HG03025 (cell line): ENCODE measurements around the gene GNB1L.

Experiments
- ATAC-seq: cut with Tn5 transposase; IDR thresholded peaks from one replicate; pipeline ENCODE4 v1.9.1; 2021; ENCODE audit warnings: mild to moderate bottlenecking, moderate library complexity; ENCODE audit not compliant: unreplicated experiment, low FRiP score

Gene GNB1L

DNA sequence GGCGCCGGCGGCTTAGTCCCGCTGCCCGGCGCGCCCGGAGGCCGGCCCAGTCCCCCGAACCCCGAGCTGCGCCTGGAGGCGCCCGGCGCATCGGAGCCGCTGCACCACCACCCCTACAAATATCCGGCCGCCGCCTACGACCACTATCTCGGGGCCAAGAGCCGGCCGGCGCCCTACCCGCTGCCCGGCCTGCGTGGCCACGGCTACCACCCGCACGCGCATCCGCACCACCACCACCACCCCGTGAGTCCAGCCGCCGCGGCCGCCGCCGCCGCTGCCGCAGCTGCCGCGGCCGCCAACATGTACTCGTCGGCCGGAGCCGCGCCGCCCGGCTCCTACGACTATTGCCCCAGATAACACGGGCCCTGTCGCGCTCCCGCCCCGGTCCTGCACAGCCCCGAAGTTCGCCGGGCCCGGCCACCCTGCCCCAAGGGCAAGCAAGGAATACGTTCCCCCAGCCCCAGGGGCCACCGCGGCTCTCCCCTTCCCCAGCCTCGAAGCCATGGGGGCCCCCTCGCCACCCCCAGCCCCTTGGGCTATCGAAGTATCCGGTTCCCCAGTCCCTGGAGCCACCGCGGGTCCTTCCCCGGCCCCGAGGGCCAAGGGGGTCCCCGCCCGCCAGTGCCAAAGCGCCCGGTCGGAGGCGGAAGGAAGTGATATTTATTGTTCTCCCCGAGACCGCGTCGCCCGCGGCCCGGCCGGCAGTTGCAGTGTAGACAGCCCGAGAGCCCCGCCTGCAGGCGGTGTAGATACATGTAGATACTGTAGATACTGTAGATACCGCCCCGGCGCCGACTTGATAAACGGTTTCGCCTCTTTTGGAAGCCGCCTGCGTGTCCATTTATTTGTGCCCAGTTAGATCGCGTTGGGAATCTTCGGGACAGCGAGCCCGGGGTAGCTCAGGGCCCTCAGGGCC lies 87.9 kb downstream of the GNB1L start:
- ATAC-seq: no peak

DNA sequence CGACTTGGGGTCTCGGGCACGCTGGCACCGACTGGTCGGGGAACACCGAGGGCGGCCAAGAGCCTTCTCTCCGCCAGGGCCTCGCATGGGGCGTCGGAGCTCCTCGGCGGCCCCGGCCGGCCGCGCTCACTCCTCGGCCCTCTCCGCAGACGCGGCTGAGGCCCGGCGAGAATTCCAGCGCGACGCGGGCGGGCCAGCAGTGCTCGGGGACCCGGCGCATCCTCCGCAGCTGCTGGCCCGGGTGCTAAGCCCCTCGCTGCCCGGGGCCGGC lies 88.5 kb downstream of the GNB1L start:
- no peak for ATAC-seq

DNA sequence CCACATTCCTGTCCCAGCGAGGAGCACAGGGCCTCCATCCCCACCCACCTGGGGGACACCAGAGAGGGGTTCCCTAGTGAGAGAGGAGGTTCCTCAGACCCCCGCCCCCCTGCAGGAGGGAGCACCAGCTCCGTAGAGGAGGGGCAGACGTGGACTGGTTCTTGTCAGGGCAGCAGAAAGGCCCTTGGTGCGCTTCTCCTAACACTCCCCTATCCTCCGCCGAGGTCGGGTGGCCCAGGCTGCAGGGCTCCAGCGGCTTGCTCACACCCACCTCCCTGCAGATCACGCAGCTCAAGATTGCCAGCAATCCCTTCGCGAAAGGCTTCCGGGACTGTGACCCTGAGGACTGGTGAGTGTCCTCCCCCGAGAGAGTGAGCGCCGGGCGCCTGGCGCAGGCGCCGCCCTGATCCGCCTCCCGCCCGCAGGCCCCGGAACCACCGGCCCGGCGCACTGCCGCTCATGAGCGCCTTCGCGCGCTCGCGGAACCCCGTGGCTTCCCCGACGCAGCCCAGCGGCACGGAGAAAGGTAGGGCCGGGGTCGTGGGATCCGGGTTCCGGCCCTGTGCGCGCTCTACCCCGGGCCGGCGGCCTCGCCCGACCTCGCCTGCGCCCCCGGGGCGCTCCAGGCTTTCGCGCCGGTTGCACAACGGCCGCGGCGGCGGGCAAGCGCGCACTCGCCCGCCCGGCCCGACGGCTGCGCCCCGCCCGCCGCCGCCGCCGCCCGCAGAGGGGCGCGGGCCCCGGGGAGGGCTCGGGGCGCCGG lies 89.0 kb downstream of the GNB1L start:
- no peak for ATAC-seq

DNA sequence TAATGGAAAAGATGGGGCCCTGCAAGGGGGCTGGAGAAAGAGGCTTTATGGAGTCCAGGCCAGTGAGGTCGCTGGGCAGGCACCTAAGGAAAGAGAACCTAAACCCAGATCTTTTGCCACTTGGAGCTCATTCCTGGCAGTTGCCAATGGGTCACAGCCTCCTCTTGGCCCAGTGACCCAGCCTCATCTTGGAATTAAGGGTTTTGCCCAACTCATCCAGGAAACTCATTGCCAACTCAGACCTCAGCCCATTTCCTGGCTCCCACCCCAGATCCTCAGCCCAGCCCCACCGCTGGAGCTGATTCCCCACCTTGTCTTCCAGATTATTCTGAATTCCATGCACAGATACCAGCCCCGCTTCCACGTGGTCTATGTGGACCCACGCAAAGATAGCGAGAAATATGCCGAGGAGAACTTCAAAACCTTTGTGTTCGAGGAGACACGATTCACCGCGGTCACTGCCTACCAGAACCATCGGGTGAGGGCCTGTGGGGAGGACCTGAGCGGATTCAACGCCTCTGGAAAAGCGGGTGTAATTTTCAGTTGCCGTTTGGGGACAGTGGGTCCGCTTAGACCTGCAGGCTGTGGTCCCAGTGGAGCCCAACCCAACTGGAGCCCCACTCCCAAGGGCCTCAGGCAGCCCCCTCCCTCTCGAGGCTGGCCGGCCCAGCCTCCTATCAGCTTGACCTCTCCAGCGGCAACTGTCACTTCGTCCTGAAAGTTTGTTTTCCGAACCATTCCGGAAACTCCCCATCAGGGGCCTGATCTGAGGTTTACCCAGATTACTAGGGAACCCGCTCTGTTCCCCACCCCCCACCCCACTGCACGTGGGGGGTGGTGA lies 89.8 kb downstream of the GNB1L start:
- ATAC-seq: no peak

DNA sequence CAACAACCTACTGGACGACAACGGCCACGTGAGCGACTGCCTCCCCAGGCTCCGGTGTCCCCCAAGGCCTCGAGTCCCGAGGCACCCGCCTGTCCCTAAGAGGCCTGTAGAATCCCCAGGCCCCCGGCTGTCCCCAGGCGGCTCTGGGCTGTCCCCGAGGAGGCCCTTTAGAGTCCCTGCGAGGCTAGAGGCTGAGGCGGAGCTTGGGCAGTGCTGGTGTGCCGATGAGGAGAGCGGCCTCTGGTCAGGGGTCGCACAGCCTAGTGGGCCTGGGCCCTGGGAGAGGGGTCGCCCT lies 90.4 kb downstream of the GNB1L start:
- ATAC-seq: no peak

DNA sequence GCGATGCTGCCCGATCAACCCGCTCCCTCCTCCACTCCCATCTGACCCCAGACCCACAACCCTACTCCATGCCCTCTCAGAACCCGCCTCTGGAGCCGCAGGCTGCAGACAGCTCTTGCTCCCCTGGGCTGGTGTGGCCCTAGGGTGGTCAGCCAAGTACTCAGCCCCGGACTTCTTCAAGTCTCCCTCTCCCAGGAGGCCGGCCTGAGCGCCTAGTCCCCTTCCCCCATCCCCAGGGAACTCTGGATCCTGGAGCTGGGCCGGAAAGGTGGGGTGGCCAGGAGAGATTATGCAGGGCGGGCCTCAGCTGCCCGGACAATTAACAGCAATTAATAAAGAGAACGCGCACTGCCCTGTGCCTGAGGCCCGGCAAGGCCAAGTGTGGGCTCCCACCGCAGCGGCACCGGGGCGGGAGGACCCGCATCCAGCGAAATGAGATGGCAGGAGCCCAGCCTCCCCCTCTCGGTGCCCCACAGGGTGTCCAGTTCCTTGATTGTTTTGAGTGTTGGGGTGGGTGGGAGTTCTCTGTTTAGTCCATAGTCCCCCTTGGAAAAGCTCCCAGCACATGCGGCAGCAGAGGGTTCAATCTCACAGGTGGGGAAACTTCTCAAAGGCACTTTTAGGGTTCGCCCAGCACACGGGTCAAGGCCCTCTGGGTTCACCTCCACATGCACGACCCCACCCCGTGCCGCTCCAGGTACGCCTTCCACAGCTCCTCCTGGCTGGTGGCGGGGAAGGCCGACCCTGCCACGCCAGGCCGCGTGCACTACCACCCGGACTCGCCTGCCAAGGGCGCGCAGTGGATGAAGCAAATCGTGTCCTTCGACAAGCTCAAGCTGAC lies 91.0 kb downstream of the GNB1L start:
- no peak for ATAC-seq

DNA sequence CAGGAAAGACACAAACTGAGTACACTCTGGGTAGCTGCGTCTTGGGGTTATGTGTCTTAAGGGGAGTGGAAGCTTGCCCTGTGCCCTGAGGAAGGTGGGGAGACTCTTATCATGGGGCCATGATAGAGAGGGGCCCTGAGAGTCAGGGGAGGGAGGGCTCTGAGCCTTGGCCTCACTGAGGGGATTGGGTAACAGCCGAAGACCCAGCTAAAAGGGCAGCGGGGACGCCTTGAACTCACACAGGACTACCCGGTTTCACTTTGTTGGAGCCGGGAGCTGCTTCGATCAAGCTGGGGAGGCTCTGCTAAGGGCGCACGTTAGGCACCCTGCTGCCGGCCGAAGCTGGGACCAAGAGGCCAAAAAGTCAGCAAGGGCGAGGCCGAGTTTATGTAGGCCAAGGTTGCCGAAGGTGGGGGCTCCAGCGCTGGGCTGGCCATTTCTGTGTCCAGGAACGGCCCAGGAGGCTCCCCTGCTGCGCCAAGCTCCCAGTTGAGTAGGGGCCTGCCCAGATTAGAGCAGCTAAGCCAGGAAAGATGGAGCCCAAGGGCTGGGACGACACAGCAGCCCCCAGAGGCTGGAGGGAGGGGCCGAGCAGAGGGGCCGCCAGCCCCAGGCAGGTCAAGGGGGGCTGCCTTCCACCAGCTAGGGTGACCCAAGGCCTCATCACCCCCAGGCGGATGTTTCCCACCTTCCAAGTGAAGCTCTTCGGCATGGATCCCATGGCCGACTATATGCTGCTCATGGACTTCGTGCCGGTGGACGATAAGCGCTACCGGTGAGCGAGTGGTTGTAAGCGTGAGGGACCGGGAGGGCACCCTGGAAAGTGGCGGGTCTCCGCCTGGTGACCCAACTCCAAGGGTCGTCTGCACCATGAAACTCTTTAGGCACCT lies 91.9 kb downstream of the GNB1L start:
- no peak for ATAC-seq

DNA sequence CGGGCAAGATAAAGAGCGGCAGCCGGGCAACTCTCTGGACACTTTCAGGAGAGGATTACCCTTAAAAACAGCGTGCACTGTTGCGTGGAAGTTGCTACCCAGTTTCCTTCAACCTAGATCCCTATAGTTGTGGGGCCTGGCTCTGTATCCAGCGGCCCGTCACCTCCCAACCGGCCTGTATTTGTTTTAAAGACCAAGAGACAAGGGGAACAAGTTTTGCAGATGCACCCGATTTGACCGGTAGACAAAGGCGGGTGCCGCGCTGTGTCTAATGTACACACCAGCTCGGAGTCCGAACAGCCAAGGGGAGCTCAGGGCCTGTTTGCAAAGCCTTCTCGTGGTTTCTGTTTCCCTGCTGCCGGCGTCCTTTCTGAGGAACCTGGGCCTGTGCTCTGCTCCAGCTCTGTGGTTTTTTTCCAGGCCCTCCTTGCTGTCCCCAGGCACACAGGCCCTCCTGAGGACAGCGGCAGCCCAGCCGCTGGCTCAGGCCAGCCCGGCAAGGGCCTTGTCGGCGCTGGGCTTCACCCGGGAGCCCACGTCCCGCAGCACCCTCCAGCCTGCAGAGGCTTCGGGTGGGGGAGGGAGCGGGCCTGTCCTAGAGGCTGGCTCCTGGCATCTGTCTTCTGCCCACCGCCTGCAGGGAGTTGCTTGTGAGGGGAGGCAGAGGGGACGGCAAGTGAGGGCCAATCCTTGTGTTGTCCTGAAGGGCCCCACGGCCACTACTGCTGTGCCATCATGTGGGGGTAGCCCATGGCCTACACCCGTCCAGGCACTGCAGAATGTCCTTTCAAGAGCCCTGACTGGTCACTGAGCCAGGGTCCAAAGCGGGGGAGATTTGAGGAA lies 92.7 kb downstream of the GNB1L start:
- ATAC-seq: no peak

DNA sequence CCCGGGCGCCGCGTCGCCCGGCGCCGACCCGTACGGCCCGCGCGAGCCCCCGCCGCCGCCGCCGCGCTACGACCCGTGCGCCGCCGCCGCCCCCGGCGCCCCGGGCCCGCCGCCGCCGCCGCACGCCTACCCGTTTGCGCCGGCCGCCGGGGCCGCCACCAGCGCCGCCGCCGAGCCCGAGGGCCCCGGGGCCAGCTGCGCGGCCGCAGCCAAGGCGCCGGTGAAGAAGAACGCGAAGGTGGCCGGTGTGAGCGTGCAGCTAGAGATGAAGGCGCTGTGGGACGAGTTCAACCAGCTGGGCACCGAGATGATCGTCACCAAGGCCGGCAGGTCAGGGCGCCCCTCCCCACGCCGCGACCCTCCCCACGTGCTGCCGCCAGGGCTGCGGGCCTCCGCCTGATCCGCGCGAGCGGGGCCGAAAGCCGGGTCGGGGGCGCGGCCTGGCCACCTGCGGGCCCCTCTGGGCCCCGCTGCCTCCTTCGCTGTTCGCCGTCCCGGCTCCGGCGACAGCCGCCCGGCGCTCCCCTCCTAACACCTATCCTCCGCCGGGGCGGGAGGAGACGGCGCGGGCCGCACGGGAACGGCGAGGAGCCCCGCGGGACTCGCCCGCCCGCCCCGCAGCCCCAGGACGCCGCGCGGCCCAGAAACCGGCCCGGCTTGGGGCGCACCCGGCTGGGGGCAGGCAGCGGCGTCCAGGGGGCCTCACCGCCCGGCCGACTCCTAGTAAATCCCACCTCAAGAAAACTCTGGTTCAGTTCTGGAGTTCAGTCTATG lies 93.5 kb downstream of the GNB1L start:
- ATAC-seq: no peak

DNA sequence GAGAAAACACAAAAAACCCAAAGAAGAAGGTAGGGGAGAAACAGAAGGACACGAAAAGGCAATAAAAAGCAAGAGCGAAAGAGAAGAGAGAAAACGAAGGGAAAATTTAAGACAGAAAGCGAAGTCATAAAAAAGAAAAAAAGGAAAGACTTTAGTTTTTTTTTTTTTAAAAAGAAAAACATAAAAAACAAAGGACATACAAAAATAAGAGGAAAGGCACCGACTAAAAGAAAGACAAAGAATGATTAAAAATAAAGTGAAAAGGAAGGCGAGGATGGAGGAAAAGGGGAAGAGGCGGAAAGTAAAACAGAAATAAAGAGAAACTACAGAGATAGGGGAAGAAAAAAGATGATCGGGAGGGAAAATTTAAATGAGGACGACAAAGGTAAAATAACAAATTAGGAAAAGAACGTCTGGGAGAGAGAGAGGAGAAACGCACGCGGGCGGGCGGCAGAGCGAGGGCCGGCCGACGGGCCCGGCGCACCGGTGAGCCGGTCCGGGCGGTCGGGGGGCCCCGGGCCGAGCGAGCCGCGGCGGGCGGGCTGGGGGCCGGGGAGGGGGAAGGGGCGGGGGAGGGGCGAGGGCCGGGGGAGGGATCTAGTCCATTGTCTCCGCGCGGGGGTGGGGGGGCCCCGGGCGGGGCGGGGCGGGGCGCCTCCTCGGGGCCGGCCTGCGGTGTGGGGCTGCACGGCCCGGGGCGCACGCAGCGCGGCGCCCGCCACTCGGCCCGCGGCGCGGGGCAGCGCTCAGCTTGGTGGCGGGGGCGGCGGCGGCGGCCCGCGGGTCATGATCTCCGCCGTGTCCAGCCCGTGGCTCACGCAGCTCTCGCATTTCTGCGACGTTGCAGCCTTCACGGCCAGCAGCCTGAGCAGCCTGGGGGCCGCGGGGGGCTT lies 94.4 kb downstream of the GNB1L start, which contains the start of gene TBX1:
TSS of gene TBX1 (plus strand) at position 721 of the 893 bp plus-strand sequence. CDS start at position 787, 66 bp downstream.
- no peak for ATAC-seq

DNA sequence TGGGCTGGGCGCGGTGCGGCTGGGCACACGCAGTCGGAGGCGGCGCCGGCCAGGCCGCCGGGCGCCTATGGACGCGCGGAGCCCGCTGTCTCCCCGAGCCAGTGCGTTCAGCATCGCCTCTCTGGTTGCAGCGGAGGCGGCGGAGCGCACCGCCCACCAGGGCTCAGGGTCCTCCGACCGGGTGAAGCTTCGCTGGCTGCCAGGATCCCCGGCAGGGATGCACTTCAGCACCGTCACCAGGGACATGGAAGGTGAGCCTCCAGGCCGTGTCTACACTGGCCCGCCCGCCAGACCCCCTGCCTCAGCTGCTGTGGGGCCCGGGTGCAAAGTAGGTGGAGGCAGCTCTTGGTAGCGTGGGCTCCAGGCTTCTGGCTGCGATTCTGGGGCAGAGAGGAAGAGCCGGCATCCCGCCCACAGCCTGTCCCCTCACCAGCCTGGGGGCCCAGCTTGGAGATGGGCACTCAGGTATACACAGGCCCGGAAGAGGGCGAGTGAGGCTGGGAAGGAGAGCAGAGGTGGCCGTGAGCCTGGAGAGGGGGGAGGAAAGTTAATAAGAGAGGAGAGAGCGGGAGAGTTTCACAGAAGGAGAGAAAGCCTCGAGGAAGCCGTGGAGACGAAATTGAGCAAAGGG lies 95.1 kb downstream of the GNB1L start:
- ATAC-seq: no peak

DNA sequence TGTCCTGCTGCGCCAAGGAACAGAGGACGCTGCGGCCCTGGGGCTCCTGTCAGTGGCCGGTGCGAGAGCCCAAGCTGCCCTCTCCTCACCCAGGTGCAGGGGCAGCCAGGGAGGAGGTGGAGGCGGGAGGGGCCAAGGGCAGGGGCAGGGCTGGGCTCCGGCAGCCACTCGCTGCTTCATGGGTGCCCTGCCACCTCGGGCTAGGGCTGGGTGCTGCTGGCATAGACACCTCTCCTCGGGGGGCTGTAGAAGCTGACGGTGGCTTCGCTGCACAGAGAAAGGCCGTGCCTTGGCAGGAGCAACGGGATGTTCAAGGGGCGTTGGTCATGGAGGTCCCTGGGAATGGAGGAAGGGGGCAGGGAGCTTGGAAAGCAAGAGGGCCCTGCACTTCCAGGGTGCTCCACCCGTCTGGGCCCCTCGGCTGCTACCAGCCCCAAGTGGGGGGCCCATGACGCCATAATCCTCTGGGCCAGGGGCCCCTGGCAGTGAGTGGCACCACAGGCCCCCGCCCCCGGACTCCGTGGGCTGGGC lies 95.7 kb downstream of the GNB1L start:
- ATAC-seq: no peak

DNA sequence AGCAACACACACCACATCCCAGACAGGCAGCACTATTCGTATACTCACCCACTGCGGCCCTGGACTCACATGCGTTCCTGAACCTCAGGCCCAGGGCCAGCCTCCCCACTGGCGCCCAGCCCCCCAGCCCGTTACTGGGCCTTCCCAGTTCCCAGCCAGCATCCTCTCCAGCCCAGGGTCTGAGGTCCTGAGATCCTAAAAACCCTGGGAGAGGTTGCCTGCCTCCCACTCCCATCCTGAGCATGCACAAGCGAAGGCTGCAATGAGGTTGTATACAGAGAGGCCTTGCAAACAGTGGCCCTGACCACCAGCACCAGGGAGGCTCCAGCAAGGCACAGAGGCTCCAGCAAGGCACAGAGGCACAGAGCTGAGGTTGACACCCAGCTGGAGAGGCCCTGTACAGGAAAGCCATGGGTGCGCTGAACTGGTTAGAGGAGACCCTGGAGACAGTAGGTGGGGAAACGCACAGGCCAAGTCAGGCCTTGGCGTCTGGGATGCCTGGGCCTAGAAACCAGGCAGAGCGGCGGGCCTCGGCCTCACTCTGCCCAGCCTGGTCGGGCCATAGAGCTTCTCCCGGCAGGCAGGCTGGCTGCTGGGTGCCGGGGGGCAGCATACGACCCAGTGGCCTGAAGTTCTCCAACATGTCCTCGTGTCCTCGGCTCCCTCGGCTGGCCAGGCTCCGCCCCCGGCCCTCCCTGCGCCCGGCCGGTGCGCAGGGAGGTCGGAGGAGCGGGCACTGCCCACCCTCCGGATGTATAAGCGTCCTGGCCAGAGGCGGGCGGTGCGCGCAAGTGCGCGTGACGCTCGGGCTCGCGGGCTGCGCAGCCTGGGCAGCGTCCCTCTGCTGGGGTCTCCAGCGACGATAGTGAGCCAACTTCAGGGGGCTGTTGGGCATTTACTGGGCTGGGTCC lies 96.4 kb downstream of the GNB1L start:
- ATAC-seq: no peak

DNA sequence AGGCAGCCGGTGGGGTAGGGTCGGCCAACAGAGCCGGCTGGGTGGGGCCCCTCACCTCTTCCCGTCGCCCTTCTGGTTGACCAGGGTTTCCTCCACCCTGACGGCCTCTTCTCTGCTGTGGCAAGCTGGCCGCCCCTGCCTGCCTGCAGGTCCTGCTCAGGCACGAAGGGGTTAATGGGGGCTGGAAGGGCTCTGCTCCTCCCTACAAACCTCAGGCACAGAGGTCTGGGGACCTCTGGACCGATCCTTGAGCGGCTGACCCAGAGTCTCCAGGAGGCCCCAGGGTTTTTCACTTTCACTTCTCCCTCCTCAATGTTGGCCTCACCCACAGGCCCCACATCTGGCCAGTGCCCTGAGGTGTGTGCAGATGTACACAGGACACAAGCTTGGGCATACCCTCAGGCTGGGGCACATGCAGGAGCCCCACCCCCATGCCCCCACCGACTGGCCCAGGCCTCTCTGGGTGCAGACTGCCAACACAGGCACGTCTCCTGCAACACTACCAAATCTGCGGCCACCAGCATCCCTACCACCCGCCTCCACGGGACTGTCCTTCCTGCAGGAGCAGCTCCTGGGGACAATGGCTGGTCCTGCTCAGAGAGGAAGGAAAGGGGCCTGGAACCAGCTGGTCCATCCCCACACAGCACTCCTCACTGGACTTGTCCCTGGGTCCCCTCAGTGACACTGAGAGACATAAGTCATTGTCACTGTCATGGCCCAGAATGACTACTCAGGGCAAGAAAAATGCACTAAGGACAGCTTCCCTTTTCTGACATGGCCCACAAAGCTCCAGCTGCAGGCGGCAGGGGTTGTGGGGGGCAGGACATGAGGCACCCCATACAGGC lies 97.3 kb downstream of the GNB1L start:
- no peak for ATAC-seq
